Neural crest cell (in vitro differentiated cells): ENCODE measurements around the gene MOGAT1. TPM values are rescaled to one million over a fixed set of nuclear protein-coding genes. Genes with fewer than 3 reads are reported as not detected.

Experiments used
- DNase-seq: peaks from one replicate; pipeline ENCODE4 v3.0.0; 2021; ENCODE audit warnings: low read depth, mixed read lengths, low spot score
- H3K27ac Mint-ChIP-seq: one replicate; pipeline ENCODE4 v1.8.0; 2021; ENCODE audit warnings: mild to moderate bottlenecking, mixed read lengths; ENCODE audit not compliant: unreplicated experiment
- H3K27me3 Mint-ChIP-seq: 2 replicates; pipeline ENCODE4 v1.8.0; 2021; ENCODE audit warnings: low read depth, mild to moderate bottlenecking, mixed read lengths
- H3K36me3 Mint-ChIP-seq: 2 replicates; pipeline ENCODE4 v1.8.0; 2021; ENCODE audit warnings: low read depth, mild to moderate bottlenecking, mixed read lengths
- H3K4me1 Mint-ChIP-seq: 2 replicates; pipeline ENCODE4 v1.8.0; 2021; ENCODE audit warnings: mixed read lengths
- H3K4me3 Mint-ChIP-seq: one replicate; pipeline ENCODE4 v1.8.0; 2021; ENCODE audit warnings: mild to moderate bottlenecking, mixed read lengths
- H3K9me3 Mint-ChIP-seq: 2 replicates; pipeline ENCODE4 v1.8.0; 2021; ENCODE audit warnings: mixed read lengths
- total RNA-seq: library from RNA; stranded (reverse); gene quantifications from 2 replicates; pipeline ENCODE4 v1.2.1, GENCODE V29; 2021
- TF ChIP-seq, protein P1 (sequence below): fragments of 200-600 bp; sonication (generic); conservative IDR thresholded peaks from 2 replicates; pipeline ENCODE4 v1.5.0; 2021; ENCODE audit warnings: antibody characterized with exemption, mild to moderate bottlenecking

The MOGAT1 gene
- total RNA-seq, 1 donor from 2014 or later = not detected

DNA sequence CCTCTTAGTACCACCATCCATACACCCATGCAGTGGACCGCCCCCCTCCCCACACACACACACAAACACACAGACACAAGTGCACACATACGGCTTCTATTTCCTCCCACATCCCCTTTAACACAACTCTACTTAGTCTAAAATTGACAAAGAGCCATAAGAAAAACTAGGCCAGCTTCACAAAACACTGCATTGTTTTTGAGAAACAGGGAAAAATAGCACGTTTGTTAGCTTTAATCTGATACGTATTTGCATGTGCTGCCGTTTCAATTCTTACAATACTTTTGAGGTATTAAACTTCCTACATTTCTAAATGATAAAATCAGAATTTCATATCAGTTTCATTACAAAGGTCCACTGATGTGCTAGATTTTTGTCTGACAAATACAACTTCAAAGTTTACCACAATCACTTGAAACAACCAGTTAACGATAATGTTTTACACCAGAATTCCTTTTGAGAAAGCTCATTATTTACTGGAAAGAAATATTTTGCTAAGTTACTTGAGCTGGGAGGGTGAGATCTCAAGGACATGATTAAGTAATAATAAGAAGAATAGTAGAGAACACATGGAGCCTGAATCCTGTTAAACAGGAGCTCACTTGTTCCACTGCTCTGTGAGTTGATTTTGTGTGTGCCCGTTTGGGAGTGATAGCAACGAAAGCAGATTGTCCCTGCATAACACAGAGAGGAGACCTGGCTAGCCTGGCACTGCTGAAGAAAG lies 74.5 kb downstream of the MOGAT1 start:
- peaks cover 3% of the 10 kb centered on the region for H3K9me3 Mint-ChIP-seq
- H3K36me3 Mint-ChIP-seq = no peaks in the 10 kb centered on the region
- H3K4me3 Mint-ChIP-seq = peak overlapping the region; percentile 7
- peaks cover 50% of the 10 kb centered on the region for H3K4me1 Mint-ChIP-seq
- H3K27me3 Mint-ChIP-seq = no peaks in the 10 kb centered on the region
- DNase-seq = no peak
- peak overlapping the region; percentile 46 for H3K27ac Mint-ChIP-seq
- TF ChIP-seq, protein P1, sequence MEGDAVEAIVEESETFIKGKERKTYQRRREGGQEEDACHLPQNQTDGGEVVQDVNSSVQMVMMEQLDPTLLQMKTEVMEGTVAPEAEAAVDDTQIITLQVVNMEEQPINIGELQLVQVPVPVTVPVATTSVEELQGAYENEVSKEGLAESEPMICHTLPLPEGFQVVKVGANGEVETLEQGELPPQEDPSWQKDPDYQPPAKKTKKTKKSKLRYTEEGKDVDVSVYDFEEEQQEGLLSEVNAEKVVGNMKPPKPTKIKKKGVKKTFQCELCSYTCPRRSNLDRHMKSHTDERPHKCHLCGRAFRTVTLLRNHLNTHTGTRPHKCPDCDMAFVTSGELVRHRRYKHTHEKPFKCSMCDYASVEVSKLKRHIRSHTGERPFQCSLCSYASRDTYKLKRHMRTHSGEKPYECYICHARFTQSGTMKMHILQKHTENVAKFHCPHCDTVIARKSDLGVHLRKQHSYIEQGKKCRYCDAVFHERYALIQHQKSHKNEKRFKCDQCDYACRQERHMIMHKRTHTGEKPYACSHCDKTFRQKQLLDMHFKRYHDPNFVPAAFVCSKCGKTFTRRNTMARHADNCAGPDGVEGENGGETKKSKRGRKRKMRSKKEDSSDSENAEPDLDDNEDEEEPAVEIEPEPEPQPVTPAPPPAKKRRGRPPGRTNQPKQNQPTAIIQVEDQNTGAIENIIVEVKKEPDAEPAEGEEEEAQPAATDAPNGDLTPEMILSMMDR = no peak

DNA sequence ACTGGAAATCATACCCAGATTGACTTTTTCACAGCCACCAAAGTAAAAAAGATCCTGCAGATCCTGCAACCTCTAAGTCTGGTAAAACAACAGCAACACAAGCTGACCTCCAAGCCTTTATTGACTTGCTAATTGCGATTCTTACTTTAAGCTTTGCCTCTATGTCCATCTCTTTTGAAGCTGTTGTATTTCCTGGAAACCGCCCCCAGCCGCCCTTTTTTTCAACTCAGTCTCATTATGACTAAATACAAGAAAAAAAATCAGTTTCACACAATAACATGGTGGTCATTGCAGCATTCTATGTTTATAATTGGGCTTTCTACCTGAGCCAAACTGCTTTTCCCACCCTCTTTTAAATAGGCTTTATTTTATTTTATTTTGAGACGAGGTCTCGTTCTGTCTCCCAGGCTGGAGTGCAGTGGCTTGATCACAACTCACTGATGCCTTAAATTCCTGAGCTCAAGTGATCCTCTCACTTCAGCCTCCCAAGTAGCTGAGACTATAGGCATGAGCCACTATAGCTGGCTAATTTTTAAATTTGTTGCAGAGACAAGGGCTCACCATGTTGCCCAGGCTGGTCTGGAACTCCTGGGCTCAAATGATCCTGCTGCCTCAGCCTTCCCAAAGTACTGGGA lies 76.2 kb downstream of the MOGAT1 start:
- H3K27me3 Mint-ChIP-seq = no peaks in the 10 kb centered on the region
- H3K27ac Mint-ChIP-seq = peak overlapping the region; percentile 3
- peaks cover 3% of the 10 kb centered on the region for H3K9me3 Mint-ChIP-seq
- TF ChIP-seq, protein P1 = no peak
- peaks cover 55% of the 10 kb centered on the region for H3K4me1 Mint-ChIP-seq
- DNase-seq = no peak
- H3K36me3 Mint-ChIP-seq = no peaks in the 10 kb centered on the region
- no peak overlapping the region for H3K4me3 Mint-ChIP-seq

DNA sequence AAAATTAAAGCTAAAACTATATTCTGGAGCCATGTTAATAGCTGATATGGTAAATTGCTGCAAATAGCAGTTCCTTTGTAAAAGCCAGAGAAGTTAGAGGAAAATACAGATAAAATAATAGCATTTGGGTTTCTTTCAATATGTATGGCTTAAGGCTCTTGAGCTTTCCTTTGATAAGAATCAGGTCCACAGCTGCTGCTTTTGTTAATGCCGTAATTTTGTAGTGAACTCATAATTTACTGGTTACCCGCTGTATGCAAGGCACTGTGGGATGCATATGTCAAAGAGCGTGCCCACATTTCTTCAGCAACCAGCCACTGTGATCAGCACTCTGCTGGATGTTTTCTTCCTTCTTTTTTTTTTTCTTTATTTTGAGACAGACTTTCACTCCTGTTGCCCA lies 79.1 kb downstream of the MOGAT1 start:
- H3K27me3 Mint-ChIP-seq = no peaks in the 10 kb centered on the region
- no peak overlapping the region for H3K4me3 Mint-ChIP-seq
- TF ChIP-seq, protein P1 = no peak
- no peak for DNase-seq
- peaks cover 3% of the 10 kb centered on the region for H3K9me3 Mint-ChIP-seq
- H3K27ac Mint-ChIP-seq = no peak overlapping the region
- peaks cover 49% of the 10 kb centered on the region for H3K4me1 Mint-ChIP-seq
- no peaks in the 10 kb centered on the region for H3K36me3 Mint-ChIP-seq

DNA sequence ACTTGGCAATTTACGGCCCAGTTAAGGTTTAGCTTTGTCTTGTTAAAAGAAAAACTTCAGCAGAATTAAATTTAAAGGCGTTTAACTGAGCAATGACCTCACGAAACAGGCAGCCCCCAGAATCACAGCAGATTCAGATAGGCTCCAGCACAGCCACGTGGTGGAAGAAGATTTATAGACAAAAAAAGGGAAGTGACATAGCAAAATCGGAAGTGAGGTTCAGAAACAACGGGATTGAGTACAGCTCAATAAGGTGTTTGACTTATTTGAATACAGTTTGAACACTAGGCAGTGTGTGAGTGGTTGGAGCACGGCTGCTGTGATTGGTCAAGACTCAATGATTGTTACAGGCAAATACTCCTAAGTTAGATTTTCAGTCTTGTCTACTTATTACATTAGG lies 79.8 kb downstream of the MOGAT1 start:
- Mint-ChIP-seq H3K4me3 (no peak overlapping the region), H3K27me3 (no peaks in the 10 kb centered on the region), H3K27ac (no peak overlapping the region), H3K9me3 (peaks cover 3% of the 10 kb centered on the region), H3K4me1 (peaks cover 43% of the 10 kb centered on the region), H3K36me3 (no peaks in the 10 kb centered on the region)
- TF ChIP-seq, protein P1 = no peak
- no peak for DNase-seq

DNA sequence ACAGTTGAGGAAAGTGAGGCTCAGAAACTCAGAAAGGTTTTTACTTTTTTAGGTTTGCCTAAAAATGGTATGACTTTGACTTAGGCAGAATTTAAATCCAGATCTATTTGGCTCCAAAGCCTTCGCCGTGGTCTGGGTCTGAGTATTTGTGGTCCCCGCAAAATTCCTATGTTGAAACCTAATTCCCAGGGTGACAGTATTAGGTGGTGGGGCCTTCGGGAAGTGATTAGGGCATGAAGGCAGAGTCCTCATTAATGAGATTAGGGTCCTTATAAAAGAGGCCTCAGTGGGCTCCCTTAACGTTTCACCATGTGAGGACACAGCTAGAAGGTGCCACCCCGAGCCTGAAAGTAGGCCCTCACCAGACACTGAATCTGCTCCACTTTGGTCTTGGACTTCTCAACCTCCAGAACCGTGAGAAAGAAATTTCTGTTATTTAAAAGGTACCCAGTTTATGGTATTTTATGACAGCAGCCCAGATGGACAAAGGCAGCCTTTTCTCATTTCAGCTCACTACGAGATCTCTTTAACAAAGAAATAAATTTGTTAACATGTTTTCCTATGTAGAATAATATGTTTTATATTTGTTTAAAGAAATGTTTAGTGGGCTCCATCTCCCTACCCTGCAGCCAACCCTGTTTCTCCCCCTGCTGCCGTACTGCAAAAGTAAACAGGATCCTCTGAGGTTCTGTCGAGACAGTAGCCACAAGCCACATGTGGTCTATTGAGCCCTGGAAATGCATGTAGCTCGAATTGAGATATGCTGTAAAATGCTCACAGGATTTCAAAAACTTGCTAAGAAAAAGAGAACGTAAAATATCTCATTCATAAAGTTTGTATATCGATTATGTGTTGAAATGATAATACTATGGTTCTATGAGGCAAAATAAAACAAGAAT lies 80.6 kb downstream of the MOGAT1 start:
- H3K9me3 Mint-ChIP-seq = peaks cover 3% of the 10 kb centered on the region
- TF ChIP-seq, protein P1 = no peak
- no peaks in the 10 kb centered on the region for H3K36me3 Mint-ChIP-seq
- H3K4me1 Mint-ChIP-seq = peaks cover 43% of the 10 kb centered on the region
- no peaks in the 10 kb centered on the region for H3K27me3 Mint-ChIP-seq
- H3K4me3 Mint-ChIP-seq = no peak overlapping the region
- DNase-seq = no peak
- H3K27ac Mint-ChIP-seq = no peak overlapping the region
